SK-MEL-5 (cell line): ENCODE data around the gene ALDH3B1. TPM values are rescaled to one million over a fixed set of nuclear protein-coding genes. Genes with fewer than 3 reads are reported as not detected.

ENCODE experiments used
- DNase-seq: peaks from one replicate; pipeline ENCODE4 v3.0.0-alpha.2; 2016; ENCODE audit warnings: low read depth, low spot score
- in situ Hi-C: cut with HindIII; loops from 2 replicates; pipeline ENCODE4 v1.10.0; 2016; ENCODE audit warnings: low sequenced_read_pairs, high pct_unique_total_duplicates, low pct_unique_long_range_greater_than_20kb
- small RNA-seq, 2 experiments: library from RNA; depleted of rRNA; stranded (forward); fragments of <200 nt; gene quantifications; one replicate each; pipeline ENCODE3, GENCODE V24; 2014
- total RNA-seq: library from RNA; depleted of rRNA; stranded (reverse); fragments of >200 nt; shearing (Covaris generic); gene quantifications from 2 replicates; pipeline ENCODE4 v1.2.3, GENCODE V29; 2014; rRNA removed

The ALDH3B1 gene
- total RNA-seq, 1 experiment from 2014 or later = 2.4 TPM

DNA sequence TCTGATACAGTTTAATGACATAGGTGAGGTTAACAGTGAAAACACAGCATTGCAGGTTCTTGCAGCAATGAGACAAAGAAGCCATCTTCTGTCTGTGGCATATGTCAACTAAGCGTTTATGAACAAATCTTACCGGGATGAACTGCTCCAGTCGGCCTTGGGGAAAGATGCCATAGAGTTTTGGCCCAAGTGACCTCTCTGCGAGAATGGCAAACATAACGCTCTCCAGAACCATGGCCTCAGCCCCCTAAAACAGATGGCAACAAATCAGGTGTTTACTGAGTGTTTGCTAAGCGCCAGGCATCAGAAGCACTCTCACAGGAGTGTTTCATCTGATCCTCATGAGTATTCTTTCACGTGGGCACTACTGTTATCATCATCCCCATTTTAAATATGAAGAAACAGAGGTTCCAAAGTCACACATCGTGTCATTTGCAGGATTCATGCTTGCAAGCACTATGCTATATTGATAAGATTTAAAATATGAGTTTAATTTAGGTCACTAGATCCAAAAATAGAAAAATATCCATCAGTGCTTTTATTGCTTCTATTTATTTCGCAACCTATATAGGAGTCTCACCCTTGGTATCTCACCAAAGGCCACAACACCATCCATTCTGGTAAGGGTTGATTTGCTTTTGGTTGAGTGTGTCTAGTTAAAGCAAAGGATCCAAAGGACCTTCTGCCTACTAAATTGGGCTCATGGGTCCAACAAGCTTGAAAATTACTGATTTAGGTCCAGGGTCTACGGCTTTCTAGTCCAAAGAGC, 64.6 kb downstream of the ALDH3B1 start:
- DNase-seq = no peak
- in situ Hi-C loops = no loop called here

DNA sequence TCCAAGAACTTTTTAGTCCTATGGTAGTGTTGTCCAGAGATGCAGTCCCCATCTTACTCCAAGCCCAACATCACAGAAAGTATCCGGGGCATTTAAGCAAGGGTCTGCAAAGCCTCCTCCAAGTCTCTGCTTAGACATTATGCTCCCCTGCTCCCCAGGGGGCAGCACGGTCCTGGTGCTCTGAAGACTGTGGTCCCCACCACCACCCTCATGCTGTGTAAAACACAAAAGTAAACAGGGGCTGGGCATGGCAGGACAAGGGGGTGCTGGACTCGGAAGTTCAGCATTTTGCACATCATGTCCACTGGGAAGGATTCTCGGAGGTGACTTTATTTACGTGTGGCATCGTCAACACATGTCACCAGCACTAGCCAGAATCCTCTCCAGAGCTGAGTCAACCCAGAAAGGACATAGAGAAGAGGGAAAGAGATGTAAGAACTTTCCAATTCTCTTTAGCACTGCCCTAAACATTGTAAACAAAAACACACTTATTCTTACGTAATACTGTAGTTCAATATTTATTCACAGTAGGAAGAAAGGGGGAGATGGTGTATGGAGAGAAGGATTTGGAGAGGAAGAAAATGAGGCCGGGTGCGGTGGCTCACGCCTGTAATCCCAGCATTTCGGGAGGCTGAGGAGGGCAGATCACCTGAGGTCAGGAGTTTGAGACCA, 66.4 kb downstream of the ALDH3B1 start:
- in situ Hi-C loops = no loop called here

DNA sequence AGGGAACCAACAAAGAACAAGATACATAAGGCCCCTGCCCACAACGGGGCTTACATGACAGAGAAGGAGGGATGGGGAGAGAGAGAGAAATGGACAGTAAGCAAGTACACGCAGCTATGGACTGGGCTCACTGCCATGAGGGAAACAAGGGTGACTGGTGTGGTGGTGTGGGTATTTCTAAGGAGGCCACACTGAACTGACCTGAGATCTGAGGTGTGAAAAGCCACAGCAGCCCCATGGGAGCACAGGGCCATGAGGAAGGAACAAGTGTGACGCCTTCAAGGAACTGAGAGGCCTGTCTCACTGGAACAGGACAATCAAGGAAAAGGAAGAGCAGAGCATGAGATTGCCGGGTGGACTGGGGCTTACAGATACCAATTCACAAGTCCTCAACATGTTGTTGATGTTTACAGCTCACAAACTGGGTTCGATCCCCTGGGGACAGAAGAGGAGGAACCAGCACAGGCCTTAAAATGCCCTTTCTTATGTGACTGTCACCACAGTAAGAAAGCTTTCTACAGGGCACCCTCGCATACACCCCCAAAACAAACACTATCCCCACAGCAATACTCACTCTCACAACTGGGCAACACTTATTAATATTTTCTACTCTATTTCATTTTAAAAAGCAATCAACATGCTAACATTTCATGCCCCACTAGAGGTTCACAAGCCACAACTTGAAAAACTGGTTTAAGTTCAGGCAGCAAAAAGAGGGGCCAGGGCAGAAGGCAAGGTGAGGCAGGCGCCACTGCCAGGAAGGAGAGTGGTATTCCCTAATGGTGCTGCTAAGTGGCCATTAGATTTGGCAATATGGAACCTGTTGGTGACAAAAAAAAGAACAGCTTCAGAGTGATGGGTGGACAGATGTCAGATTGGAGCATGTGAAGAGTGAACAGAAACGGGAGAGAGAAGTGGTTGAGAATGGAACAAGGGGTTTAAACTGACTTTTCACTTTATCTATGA, 67.8 kb downstream of the ALDH3B1 start:
- no peak for DNase-seq

More for the DNA sequence above, 66.4 kb downstream of the ALDH3B1 start:
- DNase-seq = no peak

More for the DNA sequence above, 67.8 kb downstream of the ALDH3B1 start:
- in situ Hi-C loops = no loop called here

Small RNA genes within 50 kb of the gene (small RNA-seq; reads per million reads assigned to genes)
- gene MIR6753 = 0 reads per million in 2 experiments

Other genes starting within 250 kb of the ALDH3B1 start
- 9.1 TPM in 2 replicates for gene UNC93B1, start 6.2 kb upstream of the ALDH3B1 start, total RNA-seq
- gene NDUFS8, start 20.4 kb downstream of the ALDH3B1 start, total RNA-seq = 91.2 and 92.4 TPM in 2 replicates
- 21.6 and 22.2 TPM in 2 replicates for gene TCIRG1, start 28.7 kb downstream of the ALDH3B1 start, total RNA-seq
- 55.9 and 62.2 TPM in 2 replicates for gene CHKA, start 111.1 kb downstream of the ALDH3B1 start, total RNA-seq
- 14.7 and 16.5 TPM in 2 replicates for gene KMT5B, start 203.0 kb downstream of the ALDH3B1 start, total RNA-seq